ENCODE measurements around the gene AMBP.

DNA sequence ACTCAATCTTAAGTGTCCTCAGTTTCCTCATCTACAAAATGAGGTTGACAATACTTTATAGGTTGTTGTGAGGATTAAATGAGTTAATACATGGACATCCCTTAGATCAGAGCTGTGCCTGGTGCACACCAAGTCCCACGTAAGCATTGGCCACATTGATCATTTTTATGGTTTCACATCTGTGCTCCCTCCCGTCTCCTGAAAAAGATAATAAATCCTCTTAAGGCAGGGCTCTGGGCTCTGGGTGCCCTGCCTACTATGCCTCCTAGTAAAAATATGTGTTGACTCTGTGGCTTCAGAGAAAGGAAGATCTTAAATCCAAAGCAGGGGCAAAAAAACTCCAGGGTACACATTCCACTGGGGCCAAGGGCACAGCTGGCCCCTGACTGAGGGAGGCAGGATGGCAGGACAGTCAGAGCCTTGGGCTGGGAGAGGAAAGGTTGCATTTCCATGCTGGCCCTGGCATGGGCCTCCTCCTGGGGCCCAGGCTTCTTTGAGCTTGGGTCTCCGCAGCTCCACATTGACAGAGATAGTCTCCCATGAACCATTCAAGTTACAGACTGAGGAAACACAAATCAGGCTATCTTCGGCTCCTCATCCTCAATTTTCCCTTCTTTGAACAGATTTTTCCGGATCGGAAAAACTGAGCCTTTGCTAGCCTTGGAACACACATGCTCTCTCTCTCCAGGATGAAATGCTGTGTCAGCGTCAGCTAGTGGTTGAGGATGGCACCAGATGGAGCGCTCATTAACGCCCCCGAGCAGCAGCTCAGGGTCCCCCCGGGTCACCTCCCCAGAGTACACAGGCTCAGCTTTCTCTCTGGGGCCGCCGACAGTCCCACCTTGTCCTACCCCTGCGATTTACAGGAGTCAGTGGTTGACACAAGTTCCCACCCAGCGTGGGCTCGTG, 43.4 kb upstream of the AMBP start:
- TF ChIP-seq, protein P1, sequence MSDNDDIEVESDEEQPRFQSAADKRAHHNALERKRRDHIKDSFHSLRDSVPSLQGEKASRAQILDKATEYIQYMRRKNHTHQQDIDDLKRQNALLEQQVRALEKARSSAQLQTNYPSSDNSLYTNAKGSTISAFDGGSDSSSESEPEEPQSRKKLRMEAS (IDR thresholded peaks at IDR 0.05), result no peak
- TF ChIP-seq YY1 (IDR thresholded peaks at IDR 0.05; ENCODE audit: low read depth) (no peak), EP300 (IDR thresholded peaks at IDR 0.05; ENCODE audit: borderline replicate concordance) (no peak), TAF1 (IDR thresholded peaks at IDR 0.05; ENCODE audit: low read depth) (no peak), TEAD4 (IDR thresholded peaks at IDR 0.05) (no peak), EGR1 (IDR thresholded peaks at IDR 0.05) (no peak), ZBTB7A (IDR thresholded peaks at IDR 0.05; ENCODE audit: low read depth) (no peak), FOXM1 (IDR thresholded peaks at IDR 0.05; ENCODE audit: borderline replicate concordance, low read depth) (no peak)
- TF ChIP-seq, protein P2, sequence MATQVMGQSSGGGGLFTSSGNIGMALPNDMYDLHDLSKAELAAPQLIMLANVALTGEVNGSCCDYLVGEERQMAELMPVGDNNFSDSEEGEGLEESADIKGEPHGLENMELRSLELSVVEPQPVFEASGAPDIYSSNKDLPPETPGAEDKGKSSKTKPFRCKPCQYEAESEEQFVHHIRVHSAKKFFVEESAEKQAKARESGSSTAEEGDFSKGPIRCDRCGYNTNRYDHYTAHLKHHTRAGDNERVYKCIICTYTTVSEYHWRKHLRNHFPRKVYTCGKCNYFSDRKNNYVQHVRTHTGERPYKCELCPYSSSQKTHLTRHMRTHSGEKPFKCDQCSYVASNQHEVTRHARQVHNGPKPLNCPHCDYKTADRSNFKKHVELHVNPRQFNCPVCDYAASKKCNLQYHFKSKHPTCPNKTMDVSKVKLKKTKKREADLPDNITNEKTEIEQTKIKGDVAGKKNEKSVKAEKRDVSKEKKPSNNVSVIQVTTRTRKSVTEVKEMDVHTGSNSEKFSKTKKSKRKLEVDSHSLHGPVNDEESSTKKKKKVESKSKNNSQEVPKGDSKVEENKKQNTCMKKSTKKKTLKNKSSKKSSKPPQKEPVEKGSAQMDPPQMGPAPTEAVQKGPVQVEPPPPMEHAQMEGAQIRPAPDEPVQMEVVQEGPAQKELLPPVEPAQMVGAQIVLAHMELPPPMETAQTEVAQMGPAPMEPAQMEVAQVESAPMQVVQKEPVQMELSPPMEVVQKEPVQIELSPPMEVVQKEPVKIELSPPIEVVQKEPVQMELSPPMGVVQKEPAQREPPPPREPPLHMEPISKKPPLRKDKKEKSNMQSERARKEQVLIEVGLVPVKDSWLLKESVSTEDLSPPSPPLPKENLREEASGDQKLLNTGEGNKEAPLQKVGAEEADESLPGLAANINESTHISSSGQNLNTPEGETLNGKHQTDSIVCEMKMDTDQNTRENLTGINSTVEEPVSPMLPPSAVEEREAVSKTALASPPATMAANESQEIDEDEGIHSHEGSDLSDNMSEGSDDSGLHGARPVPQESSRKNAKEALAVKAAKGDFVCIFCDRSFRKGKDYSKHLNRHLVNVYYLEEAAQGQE (IDR thresholded peaks at IDR 0.05; ENCODE audit: low read depth), result no peak

Data from Ishikawa (cell line).